Urothelium cell line (cell line): Measurements from ENCODE around the gene DGKK.

Experiments used
- DNase-seq: peaks from one replicate; pipeline ENCODE4 v3.0.0; 2011; ENCODE audit warnings: low spot score, mixed read lengths
- FAIRE-seq: peaks from 2 replicates; lab custom pipeline; 2011; peaks lifted over from hg19 to GRCh38; lab: Jason Lieb, UNC

The DGKK gene

GRCh38 chrX:50470103-50471031, at the start of gene DGKK:
TSS of gene DGKK (minus strand) at chrX:50470825. CDS start at chrX:50470678, 147 bp downstream.
- FAIRE-seq: peak; percentile 77
- DNase-seq: peak; percentile 64

GRCh38 chrX:50514811-50515210, 44.2 kb upstream of the DGKK start:
- FAIRE-seq (no peak), DNase-seq (no peak)

- FAIRE-seq: no peak
- DNase-seq: no peak
Observed at GRCh38 chrX:50497114-50497513, 26.5 kb upstream of the DGKK start.

- DNase-seq: peak; percentile 26
Observed at GRCh38 chrX:50495616-50496015, 25.0 kb upstream of the DGKK start.

GRCh38 chrX:50492720-50493119, 22.1 kb upstream of the DGKK start:
- no peak for DNase-seq
- no peak for FAIRE-seq

More at GRCh38 chrX:50495616-50496015, 25.0 kb upstream of the DGKK start:
- no peak for FAIRE-seq

GRCh38 chrX:50484662-50485061, 14.0 kb upstream of the DGKK start:
- no peak for DNase-seq
- no peak for FAIRE-seq

- no peak for DNase-seq
- no peak for FAIRE-seq
Observed at GRCh38 chrX:50483283-50483682, 12.7 kb upstream of the DGKK start.

GRCh38 chrX:50475208-50475607, 4.6 kb upstream of the DGKK start:
- FAIRE-seq: no peak

GRCh38 chrX:50471390-50471789, 765 bp upstream of the DGKK start:
- FAIRE-seq: no peak
- peak; percentile 19 for DNase-seq

More at GRCh38 chrX:50475208-50475607, 4.6 kb upstream of the DGKK start:
- no peak for DNase-seq

- no peak for FAIRE-seq
- no peak for DNase-seq
Observed at GRCh38 chrX:50469206-50469605, 1.4 kb downstream of the DGKK start.

- DNase-seq: no peak
- FAIRE-seq: no peak
Observed at GRCh38 chrX:50459615-50460014, 11.0 kb downstream of the DGKK start.

- DNase-seq (no peak), FAIRE-seq (no peak)
Observed at GRCh38 chrX:50458483-50458882, 12.1 kb downstream of the DGKK start.

- no peak for DNase-seq
- no peak for FAIRE-seq
Observed at GRCh38 chrX:50456712-50457484, 13.7 kb downstream of the DGKK start.

- FAIRE-seq: no peak
- no peak for DNase-seq
Observed at GRCh38 chrX:50452782-50453181, 17.8 kb downstream of the DGKK start.

GRCh38 chrX:50450324-50450723, 20.3 kb downstream of the DGKK start:
- DNase-seq: no peak
- FAIRE-seq: no peak

GRCh38 chrX:50448565-50448964, 22.1 kb downstream of the DGKK start:
- DNase-seq (peak; percentile 52), FAIRE-seq (no peak)

- FAIRE-seq: no peak
- DNase-seq: no peak
Observed at GRCh38 chrX:50447535-50447934, 23.1 kb downstream of the DGKK start.

- DNase-seq: no peak
- FAIRE-seq: no peak
Observed at GRCh38 chrX:50442426-50443116, 28.1 kb downstream of the DGKK start.

GRCh38 chrX:50436797-50437196, 33.8 kb downstream of the DGKK start:
- FAIRE-seq (no peak), DNase-seq (no peak)

- no peak for DNase-seq
- no peak for FAIRE-seq
Observed at GRCh38 chrX:50432829-50433289, 37.8 kb downstream of the DGKK start.

- DNase-seq: no peak
- no peak for FAIRE-seq
Observed at GRCh38 chrX:50431623-50432022, 39.0 kb downstream of the DGKK start.
